HG03064 (cell line): ENCODE data around the gene C9orf50.

Experiments
- ATAC-seq: cut with Tn5 transposase; IDR thresholded peaks from one replicate; pipeline ENCODE4 v1.9.1; 2021; ENCODE audit warnings: low read depth; ENCODE audit not compliant: unreplicated experiment

C9orf50 gene

DNA sequence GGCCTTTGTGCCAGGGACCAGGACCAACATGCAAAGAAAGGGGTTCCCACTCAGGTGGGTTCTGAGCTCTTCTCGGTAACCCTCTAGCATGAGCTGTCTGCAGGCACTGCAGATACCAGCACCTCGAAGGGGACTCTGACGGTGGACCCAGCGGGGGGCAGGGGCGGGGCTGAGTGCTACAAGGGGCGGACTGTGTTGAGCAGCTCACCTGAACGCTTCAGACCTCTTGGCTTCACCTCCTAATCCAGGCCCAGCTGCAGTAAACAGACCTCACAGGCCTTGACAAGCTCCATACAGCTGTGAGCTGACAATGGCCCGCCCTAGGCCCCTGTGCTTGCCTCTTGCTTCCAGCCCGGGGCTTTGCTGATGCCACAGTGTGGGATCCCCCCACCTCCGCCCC, 48.4 kb downstream of the C9orf50 start:
- no peak for ATAC-seq

DNA sequence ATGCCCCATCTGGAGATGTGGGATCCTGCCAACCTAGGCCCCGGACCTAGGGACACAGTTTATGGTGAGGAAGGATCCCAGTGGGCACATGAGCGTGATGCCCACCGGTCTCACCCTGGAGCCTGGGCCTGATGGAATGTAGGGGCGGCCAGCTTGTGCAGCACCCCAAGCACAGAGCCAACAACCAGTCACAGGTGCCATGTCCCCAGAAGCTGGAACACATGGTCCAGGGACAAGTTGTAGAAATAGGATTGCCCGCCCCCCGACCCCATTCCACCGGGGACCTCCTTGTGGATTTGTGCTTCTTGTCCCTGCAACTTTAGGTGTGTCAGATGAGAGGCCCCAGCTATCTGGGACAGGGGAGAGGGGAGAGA, 48.9 kb downstream of the C9orf50 start:
- no peak for ATAC-seq

DNA sequence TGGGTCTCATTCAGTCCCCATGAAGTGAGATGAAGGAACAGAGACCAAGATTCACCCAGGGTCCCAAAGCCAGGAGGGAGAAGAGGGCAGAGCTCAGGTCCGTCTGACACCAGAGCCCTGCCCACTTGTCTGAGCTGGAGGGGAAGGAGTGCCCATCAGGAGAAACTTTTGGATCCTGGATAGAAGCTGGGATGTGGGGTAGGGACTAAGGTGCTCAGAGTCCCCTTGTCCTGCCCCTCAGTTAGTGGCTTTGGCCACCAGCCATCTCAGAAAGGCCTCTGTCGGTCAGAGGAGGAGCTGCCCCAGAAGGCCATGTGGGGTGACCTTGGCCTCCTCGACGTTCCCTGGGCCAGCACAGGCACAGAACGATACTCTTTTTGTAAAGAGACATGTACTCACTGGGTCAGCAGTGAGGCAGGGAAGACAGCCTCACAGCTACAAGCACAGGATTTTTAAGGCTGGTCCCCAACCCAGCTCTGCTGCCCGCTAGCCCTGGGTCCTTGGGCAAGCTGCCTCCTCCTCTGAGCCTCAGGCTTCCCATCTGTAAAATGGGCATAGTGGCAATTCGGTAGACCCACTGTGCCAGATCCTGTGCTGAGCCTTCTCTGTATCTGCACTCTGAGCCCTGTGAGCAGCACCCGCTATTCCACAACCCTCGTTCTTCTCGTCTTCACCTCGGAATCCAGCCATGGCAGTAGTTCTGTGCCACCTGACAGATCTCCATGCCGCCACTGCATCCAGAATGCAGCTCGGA, 49.4 kb downstream of the C9orf50 start:
- no peak for ATAC-seq

DNA sequence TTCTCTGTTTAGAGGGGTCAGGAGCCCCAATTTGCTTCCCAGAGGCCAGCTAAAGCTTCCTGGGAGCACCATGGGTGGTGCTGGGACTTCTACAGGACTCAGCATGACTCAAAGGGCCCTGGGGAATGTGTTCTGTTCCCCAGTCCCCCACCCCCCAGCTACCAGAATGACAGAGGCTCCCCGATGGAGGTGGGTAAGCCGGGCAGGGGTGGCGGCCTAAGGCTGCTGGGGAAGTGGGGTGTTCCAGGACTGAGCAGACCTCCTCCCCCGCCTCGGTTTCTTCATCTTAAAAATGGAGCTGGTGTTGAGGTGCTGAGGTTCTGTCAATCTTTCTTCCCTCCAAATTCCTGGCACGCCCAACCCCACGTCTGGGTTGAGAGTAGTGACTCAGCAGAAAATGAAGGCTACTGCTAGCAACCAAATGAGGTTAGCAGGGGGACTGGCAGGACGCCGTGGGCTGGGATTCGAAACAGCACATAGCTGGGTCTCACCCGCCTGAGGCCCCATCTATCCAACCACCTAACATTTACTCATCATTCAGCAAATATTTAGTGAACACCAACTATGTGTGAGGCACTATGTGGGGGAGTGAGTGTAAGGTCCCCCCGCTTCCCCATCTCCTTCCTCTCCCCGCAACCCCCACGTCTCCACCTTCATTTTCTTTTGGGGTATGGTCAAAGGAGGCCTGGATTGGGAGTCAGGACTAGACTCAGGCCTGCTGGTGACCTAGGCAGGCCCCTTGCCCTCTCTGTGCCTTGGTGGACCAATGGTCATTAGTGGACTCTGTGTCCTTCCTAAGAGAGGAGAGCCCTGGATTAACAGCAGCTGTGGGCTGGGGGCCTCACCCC, 50.2 kb downstream of the C9orf50 start:
- no peak for ATAC-seq

DNA sequence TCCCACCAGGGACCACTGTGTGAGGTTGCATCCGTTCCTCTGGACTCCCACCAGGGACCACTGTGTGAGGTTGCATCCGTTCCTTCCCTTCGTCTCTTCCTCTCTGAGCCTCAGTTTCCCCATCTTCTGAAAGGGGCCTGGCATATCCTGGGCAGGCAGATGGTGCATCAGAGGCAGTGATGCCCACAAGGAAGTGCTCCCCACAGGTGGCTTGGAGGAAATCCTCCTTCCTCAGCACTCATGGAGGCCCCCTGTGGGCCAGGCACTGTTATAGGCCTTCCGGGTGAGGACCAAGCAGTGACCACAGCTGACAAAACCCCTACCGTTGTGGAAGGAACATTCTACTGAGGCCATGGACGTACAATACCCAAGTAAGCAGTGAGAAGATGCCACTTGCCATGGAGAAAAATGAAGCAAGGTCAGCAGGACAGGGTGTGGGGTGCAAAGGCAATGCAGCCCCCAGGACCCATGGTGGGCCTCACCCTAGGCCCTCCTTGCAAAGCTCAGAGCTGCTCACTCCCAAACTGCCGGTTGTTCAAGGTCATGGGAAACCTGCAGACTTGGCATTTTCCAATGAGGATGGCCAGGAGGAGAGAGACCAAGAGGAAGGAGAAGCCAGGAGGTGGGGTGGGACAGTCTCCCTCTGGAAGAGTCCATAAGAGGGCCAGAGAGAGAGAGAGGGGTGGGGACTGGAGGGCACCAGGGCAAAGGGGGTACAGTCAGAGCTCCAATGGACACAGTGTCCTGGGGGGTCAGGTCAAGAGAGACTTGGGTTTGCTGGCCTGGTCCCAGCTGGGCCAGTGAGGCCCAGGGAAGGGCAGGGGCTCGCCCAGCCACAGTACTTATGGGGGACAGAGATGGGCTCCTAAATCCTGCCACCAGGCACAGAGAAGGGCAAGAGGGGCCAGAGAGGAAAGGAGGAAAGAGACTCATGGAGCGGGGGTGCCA, 51.1 kb downstream of the C9orf50 start:
- ATAC-seq: no peak

DNA sequence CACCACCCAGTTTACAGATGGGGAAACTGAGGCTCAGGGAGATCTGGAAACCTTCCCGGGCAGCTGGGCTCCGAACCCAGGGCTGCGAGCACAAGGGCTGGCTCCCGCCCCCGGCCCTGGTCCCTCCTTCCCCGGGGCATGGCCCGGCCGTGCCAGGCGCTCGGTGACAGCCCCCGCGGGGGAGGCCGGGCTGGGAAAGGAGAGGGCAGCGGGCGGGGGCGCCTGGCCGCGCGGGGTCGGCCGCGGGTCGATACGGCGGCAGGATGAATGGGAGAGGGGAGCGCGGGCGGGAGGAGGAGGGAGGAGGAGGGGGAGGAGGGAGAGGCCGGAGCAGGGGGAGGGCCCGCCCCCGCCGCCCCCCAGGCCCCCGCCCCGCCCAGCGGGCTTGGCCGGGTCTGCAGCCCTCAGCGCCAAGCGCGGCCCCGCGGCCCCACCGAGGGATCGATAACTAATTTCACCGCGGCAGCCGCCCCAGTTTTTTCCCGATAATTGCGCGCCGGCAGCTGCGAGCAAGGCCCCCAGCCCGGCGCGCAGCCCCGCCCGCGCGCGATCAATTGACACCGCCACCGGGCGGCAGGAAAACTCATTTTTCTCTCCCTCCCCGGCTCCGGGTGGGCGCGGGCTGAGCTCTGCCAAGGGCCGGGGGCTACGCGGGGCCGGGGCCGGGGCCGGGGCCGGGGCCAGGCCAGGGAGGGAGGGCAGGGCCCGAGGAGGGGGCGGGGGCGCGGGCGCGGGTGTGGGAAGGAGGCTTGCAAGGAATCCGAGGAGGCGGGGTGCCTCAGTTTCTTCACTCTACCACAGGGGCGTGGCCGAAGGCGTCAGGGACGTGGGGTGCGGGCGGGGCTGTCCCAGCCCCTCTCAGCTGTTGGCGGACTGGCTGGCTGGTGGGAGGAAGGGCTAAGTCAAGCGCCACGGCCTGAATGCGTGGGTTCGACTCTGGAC, 52.1 kb downstream of the C9orf50 start:
- no peak for ATAC-seq

DNA sequence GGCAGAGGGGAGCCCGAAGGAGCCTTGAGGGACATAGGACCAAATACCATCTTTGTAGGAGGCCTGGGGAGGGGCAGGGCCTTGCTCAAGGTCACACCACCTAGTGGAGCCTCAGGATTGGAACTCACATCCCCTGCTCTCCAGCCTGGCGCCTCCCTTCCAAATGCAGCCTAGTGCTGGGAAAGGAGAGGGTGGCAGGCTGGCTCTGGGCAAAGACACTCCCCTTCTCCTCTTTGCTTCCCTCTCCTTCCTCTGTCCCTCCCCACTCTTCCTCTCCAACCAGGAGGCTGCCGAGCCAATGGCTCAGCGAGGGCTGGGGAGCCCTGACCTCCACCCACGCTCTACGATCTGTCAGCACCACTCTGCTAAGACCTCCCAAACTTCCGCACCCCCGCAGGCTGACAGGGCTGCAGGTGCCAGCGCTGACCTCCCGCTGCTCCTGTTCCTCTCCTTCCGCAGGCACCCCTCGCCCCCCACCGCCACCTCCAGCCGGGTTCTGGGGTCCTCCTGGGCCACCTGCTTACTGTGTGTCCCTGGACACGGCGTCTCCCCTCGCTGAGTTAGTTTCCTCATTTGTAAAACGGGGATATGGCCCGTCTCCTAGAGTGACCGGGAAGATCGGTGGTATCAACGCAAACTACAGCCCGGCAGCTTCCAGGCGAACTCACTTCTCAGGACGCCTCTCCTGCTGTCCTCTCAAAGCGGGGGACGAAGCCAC, 52.9 kb downstream of the C9orf50 start:
- no peak for ATAC-seq

DNA sequence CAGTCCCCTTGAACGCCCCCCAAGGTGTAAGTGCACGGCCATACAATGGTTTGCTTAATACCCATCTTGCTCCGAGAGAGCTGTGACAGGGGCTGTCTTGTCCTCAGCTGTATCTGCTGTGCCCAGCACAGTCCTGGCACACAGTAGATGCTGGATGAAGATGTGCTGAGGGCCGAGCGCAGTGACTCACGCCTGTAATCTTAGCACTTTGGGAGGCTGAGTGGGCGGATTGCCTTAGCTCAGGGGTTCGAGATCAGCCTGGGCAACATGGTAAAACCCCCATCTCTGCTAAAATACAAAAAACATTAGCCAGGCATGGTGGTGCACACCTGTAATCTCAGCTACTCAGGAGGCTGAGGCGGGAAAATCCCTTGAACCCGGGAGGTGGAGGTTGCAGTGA, 53.6 kb downstream of the C9orf50 start:
- no peak for ATAC-seq

DNA sequence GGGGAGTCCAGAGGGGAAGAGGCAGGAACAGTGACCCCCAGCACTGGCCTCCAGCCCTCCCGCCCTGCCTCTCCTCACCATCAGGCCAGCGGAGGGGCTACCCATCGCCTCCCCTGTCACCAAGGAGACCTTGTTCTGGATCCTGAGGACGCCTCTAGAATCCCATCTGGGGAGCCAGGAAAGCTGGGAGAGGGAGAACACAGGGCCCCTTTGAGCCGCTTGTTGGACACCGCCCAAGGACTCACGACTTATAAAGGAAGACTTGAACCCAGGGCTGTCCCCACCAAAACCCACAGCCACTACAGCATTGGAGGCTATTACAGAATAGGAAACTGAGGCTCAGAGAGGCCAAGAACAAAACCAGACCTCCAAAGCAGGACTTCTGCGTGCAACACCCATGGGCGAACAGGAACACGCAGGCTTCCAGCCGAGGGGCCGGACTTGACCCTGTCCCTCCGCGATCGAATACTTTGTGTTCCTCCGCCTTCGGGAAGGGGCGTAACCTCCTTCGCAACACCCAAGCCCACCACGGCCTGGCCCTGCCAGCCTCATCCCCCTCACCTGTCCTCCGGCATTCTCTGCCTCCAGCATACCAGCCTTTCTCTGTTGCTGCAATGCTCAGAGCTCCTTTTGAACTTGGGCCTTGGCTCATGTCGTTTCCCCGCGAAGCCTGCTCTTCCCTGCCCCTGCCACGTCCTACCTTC, 54.2 kb downstream of the C9orf50 start:
- no peak for ATAC-seq

DNA sequence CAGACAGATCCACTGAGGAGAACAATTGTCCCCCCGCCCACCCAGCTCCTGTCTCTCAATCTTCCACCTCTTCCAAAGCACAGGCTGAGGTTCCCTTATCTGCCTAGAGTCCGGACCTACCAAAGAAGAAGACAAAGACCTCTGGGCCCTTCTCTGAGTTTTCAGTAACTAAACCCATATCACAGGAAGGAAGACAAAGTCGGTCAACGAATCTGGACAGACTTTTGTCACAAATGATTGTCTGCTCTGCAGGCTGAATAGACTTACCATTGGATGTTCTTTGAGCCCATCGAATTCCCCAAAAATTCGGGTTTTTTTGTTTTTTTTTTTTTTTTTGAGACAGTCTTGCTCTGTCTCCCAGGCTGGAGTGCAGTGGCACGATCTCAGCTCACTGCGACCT, 58.0 kb downstream of the C9orf50 start:
- ATAC-seq: no peak

DNA sequence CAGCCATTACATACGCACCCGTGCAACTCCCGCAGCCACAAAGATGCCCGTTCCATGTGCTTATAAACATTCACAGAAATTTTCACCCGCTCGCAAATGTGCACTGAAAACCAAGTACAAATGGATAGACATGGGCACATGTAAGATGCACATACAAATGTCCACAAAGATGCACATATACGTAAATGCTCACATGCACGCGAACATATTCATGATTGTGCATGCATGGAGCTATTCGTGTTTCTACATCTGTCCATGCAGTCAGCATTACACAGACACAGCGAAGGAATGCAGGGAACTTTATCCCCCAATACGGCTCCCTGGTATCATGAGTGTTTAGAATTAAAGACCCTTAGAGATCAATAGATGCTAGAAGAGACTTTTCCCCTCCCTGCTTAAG, 58.4 kb downstream of the C9orf50 start:
- no peak for ATAC-seq
